ENCODE results near the gene ANKRD36B.
"Not testable (repeated sequence)": the region's sequence is repeated elsewhere in the genome, so short reads cannot be mapped to it uniquely, and the experiment has no call there.

Gene ANKRD36B

GRCh38 chr2:97589598-97590510 lies at the start of gene ANKRD36B:
TSS of gene ANKRD36B (minus strand) at chr2:97589877. CDS start at chr2:97589685, 192 bp downstream.
- DNase-seq: peak; percentile 81

- not testable (repeated sequence) for DNase-seq
Observed at GRCh38 chr2:97626049-97626430, 36.4 kb upstream of the ANKRD36B start.

- DNase-seq: not testable (repeated sequence)
Observed at GRCh38 chr2:97625354-97626048, 35.8 kb upstream of the ANKRD36B start.

GRCh38 chr2:97622976-97623375 lies 33.3 kb upstream of the ANKRD36B start:
- not testable (repeated sequence) for DNase-seq

GRCh38 chr2:97620492-97620891 lies 30.8 kb upstream of the ANKRD36B start:
- not testable (repeated sequence) for DNase-seq

- DNase-seq: peak; percentile 3
Observed at GRCh38 chr2:97618939-97619827, 29.5 kb upstream of the ANKRD36B start.

- no peak for DNase-seq
Observed at GRCh38 chr2:97617911-97618310, 28.2 kb upstream of the ANKRD36B start.

- not testable (repeated sequence) for DNase-seq
Observed at GRCh38 chr2:97615746-97616145, 26.1 kb upstream of the ANKRD36B start.

GRCh38 chr2:97611895-97612294 lies 22.2 kb upstream of the ANKRD36B start:
- DNase-seq: not testable (repeated sequence)

GRCh38 chr2:97608745-97609144 lies 19.1 kb upstream of the ANKRD36B start:
- DNase-seq: not testable (repeated sequence)

GRCh38 chr2:97605524-97606339 lies 16.1 kb upstream of the ANKRD36B start:
- not testable (repeated sequence) for DNase-seq

GRCh38 chr2:97605109-97605508 lies 15.4 kb upstream of the ANKRD36B start:
- not testable (repeated sequence) for DNase-seq

GRCh38 chr2:97601537-97601936 lies 11.9 kb upstream of the ANKRD36B start:
- DNase-seq: not testable (repeated sequence)

- DNase-seq: not testable (repeated sequence)
Observed at GRCh38 chr2:97596180-97596579, 6.5 kb upstream of the ANKRD36B start.

GRCh38 chr2:97593520-97593919 lies 3.8 kb upstream of the ANKRD36B start:
- not testable (repeated sequence) for DNase-seq

GRCh38 chr2:97590515-97591394 lies 1.1 kb upstream of the ANKRD36B start:
- DNase-seq: peak; percentile 78

- not testable (repeated sequence) for DNase-seq
Observed at GRCh38 chr2:97589257-97589597, 450 bp downstream of the ANKRD36B start.

- not testable (repeated sequence) for DNase-seq
Observed at GRCh38 chr2:97565674-97566073, 24.0 kb downstream of the ANKRD36B start.

- DNase-seq: not testable (repeated sequence)
Observed at GRCh38 chr2:97552406-97552805, 37.3 kb downstream of the ANKRD36B start.

GRCh38 chr2:97550498-97550897 lies 39.2 kb downstream of the ANKRD36B start:
- not testable (repeated sequence) for DNase-seq

GRCh38 chr2:97549058-97549457 lies 40.6 kb downstream of the ANKRD36B start:
- DNase-seq: not testable (repeated sequence)
